Thyroid gland (tissue), 4 donors: ENCODE measurements around the gene PHB1.

Experiments used
- CTCF ChIP-seq, 6 experiments: fragments of 200-600 bp in 3 of 6; fragments of 450-650 bp in 3 of 6; sonication (generic) in 3 of 6; IDR thresholded peaks; one replicate each; pipeline ENCODE4 v1.5.1; 2016 to 2019; ENCODE audit warnings: antibody characterized with exemption in 6 of 6, mild to moderate bottlenecking in 2 of 6, inconsistent platforms in 1 of 6, moderate library complexity in 1 of 6
- POLR2A ChIP-seq, 2 donors: fragments of 450-650 bp; IDR thresholded peaks; one replicate each; pipeline ENCODE4 v1.6.1; 2017; ENCODE audit warnings: antibody characterized with exemption in 2 of 2, mild to moderate bottlenecking in 2 of 2, moderate library complexity in 1 of 2

DNA sequence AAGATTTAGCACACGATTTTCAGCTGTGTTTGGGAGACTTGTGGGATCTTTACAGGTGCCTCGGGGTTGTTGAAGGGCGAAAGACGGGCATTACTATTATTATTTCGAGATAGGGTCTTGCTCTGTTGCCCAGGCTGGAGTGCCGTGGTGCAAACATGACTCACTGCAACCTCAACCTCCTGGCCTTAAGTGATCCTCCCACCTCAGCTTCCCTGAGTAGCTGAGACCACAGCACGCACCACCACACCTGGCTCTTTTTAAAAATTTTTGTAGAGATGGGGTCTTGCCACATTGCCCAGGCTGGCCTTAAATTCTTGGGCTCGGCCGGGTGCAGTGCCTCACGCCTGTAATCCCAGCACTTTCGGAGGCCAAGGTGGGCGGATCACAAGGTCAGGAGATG, 29.7 kb upstream of the PHB1 start:
- TF ChIP-seq CTCF (IDR thresholded peaks at IDR 0.05) = no peak
- TF ChIP-seq POLR2A (IDR thresholded peaks at IDR 0.05) = no peak
